ENCODE results near the gene ACVRL1.
A peak's percentile ranks its signal among the peaks of the same experiment; 100 is the strongest.

The ACVRL1 gene

GRCh38 chr12:51908876-51909592 is 1.7 kb downstream of the ACVRL1 start:
- H3K4me3 ChIP-seq (ENCODE audit: low read depth, low read length), result no peak overlapping the region
- TF ChIP-seq CTCF (conservative IDR thresholded peaks at IDR 0.05; ENCODE audit: low read depth, low read length), result no peak

GRCh38 chr12:51910168-51910567 is 2.9 kb downstream of the ACVRL1 start:
- TF ChIP-seq CTCF (conservative IDR thresholded peaks at IDR 0.05; ENCODE audit: low read depth, low read length), result no peak
- peak; percentile 47 for DNase-seq (ENCODE audit: low read depth)
- H3K4me3 ChIP-seq (ENCODE audit: low read depth, low read length), result no peak overlapping the region

More at GRCh38 chr12:51908876-51909592, 1.7 kb downstream of the ACVRL1 start:
- no peak for DNase-seq (ENCODE audit: low read depth)

- no peak overlapping the region for H3K4me3 ChIP-seq (ENCODE audit: low read depth, low read length)
- TF ChIP-seq CTCF (conservative IDR thresholded peaks at IDR 0.05; ENCODE audit: low read depth, low read length), result no peak
- no peak for DNase-seq (ENCODE audit: low read depth)
Measured at GRCh38 chr12:51910691-51911090, 3.4 kb downstream of the ACVRL1 start.

- no peak overlapping the region for H3K4me3 ChIP-seq (ENCODE audit: low read depth, low read length)
- TF ChIP-seq CTCF (conservative IDR thresholded peaks at IDR 0.05; ENCODE audit: low read depth, low read length), result no peak
- DNase-seq (ENCODE audit: low read depth), result no peak
Measured at GRCh38 chr12:51911307-51911706, 4.0 kb downstream of the ACVRL1 start.

GRCh38 chr12:51911788-51912711 is 4.7 kb downstream of the ACVRL1 start:
- DNase-seq (ENCODE audit: low read depth), result no peak
- no peak for TF ChIP-seq CTCF (conservative IDR thresholded peaks at IDR 0.05; ENCODE audit: low read depth, low read length)
- no peak overlapping the region for H3K4me3 ChIP-seq (ENCODE audit: low read depth, low read length)

GRCh38 chr12:51913071-51914033 is 6.0 kb downstream of the ACVRL1 start:
- DNase-seq (ENCODE audit: low read depth), result no peak
- no peak overlapping the region for H3K4me3 ChIP-seq (ENCODE audit: low read depth, low read length)
- no peak for TF ChIP-seq CTCF (conservative IDR thresholded peaks at IDR 0.05; ENCODE audit: low read depth, low read length)

All from choroid plexus epithelial cell (primary cell).